ENCODE measurements around the gene TUBB2A. TPM values are rescaled to one million over a fixed set of nuclear protein-coding genes. Genes with fewer than 3 reads are reported as not detected.

TUBB2A gene
- total RNA-seq, 1 donor from 2014 or later: 139 TPM

- H3K36me3 ChIP-seq (ENCODE audit: control insufficient read depth, insufficient read depth, low read length): peaks cover 2% of the 10 kb centered on the region
- DNase-seq (ENCODE audit: low read depth): no peak
- no peaks in the 10 kb centered on the region for H3K27me3 ChIP-seq (ENCODE audit: control insufficient read depth, insufficient read depth, low read length)
- H3K4me3 ChIP-seq (ENCODE audit: low read depth, low read length): no peak overlapping the region
- no peak for TF ChIP-seq CTCF (IDR thresholded peaks at IDR 0.05; ENCODE audit: insufficient read depth, low read length, poor library complexity, severe bottlenecking)
These were observed 21.6 kb downstream of the TUBB2A start for GRCh38 chr6:3135668-3136291.

DNA sequence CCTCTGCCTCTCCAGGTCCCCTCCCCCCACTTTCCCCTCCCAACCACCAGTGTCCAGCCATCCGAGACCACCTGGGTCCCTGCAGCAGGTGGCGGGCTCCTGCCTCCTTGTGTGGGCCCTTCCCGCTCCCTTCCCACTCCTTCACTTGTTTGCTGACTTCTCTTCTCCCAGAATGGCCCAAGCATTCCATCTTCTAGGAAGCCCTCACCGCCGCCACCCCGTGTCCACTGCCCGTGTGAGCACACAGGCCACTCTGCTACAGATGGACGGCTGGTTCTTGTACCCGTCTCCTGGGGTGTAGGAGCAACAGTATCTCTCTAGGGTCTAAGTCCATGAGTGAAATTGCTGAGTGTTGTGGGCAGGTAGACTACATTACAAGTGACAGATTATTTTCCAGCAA is 23.8 kb downstream of the TUBB2A start:
- no peak overlapping the region for H3K4me3 ChIP-seq (ENCODE audit: low read depth, low read length)
- DNase-seq (ENCODE audit: low read depth): no peak
- H3K36me3 ChIP-seq (ENCODE audit: control insufficient read depth, insufficient read depth, low read length): peaks cover 2% of the 10 kb centered on the region
- no peaks in the 10 kb centered on the region for H3K27me3 ChIP-seq (ENCODE audit: control insufficient read depth, insufficient read depth, low read length)
- TF ChIP-seq CTCF (IDR thresholded peaks at IDR 0.05; ENCODE audit: insufficient read depth, low read length, poor library complexity, severe bottlenecking): no peak

GRCh38 chr6:3131695-3132094 is 25.6 kb downstream of the TUBB2A start:
- no peak for DNase-seq (ENCODE audit: low read depth)
- TF ChIP-seq CTCF (IDR thresholded peaks at IDR 0.05; ENCODE audit: insufficient read depth, low read length, poor library complexity, severe bottlenecking): no peak

DNA sequence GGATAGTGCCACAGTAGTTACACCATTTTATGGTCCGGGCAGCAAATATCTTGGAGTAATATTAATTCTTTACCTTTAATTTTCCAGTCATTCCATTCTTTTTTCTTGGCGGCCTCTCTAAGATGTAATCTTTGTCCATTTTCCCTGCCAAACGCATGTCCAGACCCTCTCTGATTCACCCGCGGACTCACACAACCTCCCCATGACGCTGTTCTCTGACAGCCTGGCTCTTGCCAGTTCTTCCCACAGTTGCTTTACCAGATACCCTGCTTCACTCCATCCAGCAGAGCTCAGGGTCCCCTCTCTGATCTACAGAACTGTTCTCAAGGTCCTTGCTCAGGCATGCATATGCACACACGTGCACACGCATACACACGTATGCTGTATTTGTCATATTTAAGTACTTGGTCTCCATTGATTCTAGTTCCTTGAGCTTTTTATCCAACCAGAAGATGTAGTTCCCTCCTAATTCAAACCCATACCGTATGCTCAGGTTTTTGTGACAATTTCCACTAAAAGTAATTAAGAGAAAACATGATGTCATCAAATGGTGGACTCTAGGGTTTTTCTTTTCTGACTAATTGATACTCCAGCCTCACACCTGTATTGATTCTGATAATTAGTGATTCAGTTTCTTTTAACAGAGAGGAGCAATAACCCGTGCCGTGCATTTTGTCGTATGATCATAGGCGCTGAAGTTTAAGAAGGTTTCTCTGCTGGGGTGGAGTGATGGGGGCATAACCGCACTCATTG is 28.8 kb downstream of the TUBB2A start:
- Histone ChIP-seq H3K4me3 (ENCODE audit: low read depth, low read length) (no peak overlapping the region), H3K27me3 (ENCODE audit: control insufficient read depth, insufficient read depth, low read length) (no peaks in the 10 kb centered on the region), H3K36me3 (ENCODE audit: control insufficient read depth, insufficient read depth, low read length) (no peaks in the 10 kb centered on the region)
- DNase-seq (ENCODE audit: low read depth): no peak
- TF ChIP-seq CTCF (IDR thresholded peaks at IDR 0.05; ENCODE audit: insufficient read depth, low read length, poor library complexity, severe bottlenecking): no peak

More at GRCh38 chr6:3131695-3132094, 25.6 kb downstream of the TUBB2A start:
- H3K36me3 ChIP-seq (ENCODE audit: control insufficient read depth, insufficient read depth, low read length): peaks cover 2% of the 10 kb centered on the region
- no peaks in the 10 kb centered on the region for H3K27me3 ChIP-seq (ENCODE audit: control insufficient read depth, insufficient read depth, low read length)
- no peak overlapping the region for H3K4me3 ChIP-seq (ENCODE audit: low read depth, low read length)

DNA sequence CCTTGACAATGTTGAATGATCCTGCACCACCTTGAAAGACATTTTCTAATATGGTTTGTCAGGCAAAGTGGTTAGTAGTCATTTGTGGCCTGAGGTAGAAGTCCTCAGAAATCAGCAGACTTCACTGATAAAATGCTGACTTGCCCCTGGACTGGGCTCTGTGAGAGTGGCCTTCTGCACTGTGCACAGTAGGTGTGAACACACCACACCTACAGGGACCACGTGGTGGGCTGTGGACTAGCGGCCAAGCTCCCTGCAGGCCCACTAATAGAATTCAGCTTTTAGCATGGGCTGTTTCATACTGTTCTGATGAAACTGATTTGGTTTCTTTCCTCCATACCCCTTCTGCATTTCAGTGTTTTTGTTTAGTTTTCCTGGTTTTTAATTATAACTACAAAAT is 31.5 kb downstream of the TUBB2A start:
- DNase-seq (ENCODE audit: low read depth): no peak
- Histone ChIP-seq H3K27me3 (ENCODE audit: control insufficient read depth, insufficient read depth, low read length) (no peaks in the 10 kb centered on the region), H3K36me3 (ENCODE audit: control insufficient read depth, insufficient read depth, low read length) (no peaks in the 10 kb centered on the region), H3K4me3 (ENCODE audit: low read depth, low read length) (no peak overlapping the region)
- TF ChIP-seq CTCF (IDR thresholded peaks at IDR 0.05; ENCODE audit: insufficient read depth, low read length, poor library complexity, severe bottlenecking): no peak
